ENCODE measurements around the gene TMEM242. TPM values are rescaled to one million over a fixed set of nuclear protein-coding genes. Genes with fewer than 3 reads are reported as not detected.

Gene TMEM242
- total RNA-seq, 6 experiments from 2014 or later, result 4.4 to 8.8 (median 7.3) TPM

DNA sequence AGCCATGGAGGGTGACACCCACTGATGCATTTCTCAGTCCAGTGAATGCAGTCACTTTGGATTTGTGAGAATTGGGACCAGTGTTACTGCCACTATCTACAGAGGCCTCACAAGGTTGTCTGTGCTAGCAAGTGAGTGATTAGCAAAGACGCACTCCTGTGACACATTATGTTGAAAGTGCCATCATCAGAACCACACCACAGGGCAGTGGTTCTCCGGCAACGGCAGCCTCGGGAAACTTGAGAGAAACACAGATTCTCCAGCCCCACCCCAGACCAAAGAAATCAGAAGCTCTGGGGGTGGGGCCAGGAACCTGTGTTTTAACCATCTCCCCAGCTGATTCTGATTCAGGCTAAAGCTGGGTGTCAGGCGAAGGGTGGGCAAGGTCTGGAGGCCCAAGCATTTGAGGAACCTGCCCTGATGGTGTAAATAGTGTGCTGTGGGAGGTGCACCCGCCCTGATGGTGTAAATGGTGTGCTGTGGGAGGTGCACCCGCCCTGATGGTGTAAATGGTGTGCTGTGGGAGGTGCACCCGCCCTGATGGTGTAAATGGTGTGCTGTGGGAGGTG lies 39.9 kb downstream of the TMEM242 start:
- H3K4me3 ChIP-seq, result no peak overlapping the region
- no peak for TF ChIP-seq POLR2A (IDR thresholded peaks at IDR 0.05)
- TF ChIP-seq CTCF (IDR thresholded peaks at IDR 0.05), result no peak
- no peak overlapping the region for H3K27ac ChIP-seq
- no peaks in the 10 kb centered on the region for H3K9me3 ChIP-seq
- 70% methylated on average over 2 of the region's 8 CpGs for WGBS (ENCODE audit: insufficient coverage, low coverage, low lambda C conversion rate, missing lambda C conversion rate)
- no peaks in the 10 kb centered on the region for H3K4me1 ChIP-seq
- intact Hi-C loops (cut with DNase I), result no loop called here
- no peaks in the 10 kb centered on the region for H3K36me3 ChIP-seq
- DNase-seq (no peak), ATAC-seq (peak in 1 of 4 donors; percentile 19)
- no peaks in the 10 kb centered on the region for H3K27me3 ChIP-seq

- no peaks in the 10 kb centered on the region for H3K4me1 ChIP-seq
- ATAC-seq (no peak), DNase-seq (no peak)
- no peaks in the 10 kb centered on the region for H3K27me3 ChIP-seq
- H3K9me3 ChIP-seq, result no peaks in the 10 kb centered on the region
- 82% methylated on average over 4 of the region's 7 CpGs for WGBS (ENCODE audit: insufficient coverage, low coverage, low lambda C conversion rate, missing lambda C conversion rate)
- H3K4me3 ChIP-seq, result no peak overlapping the region
- H3K36me3 ChIP-seq, result no peaks in the 10 kb centered on the region
- intact Hi-C loops (cut with DNase I), result no loop called here
- TF ChIP-seq POLR2A (IDR thresholded peaks at IDR 0.05) (no peak), CTCF (IDR thresholded peaks at IDR 0.05) (no peak)
- no peak overlapping the region for H3K27ac ChIP-seq
Observed at GRCh38 chr6:157282284-157282683, 41.0 kb downstream of the TMEM242 start.

GRCh38 chr6:157281570-157281969 lies 41.7 kb downstream of the TMEM242 start:
- TF ChIP-seq CTCF (IDR thresholded peaks at IDR 0.05) (peak in 1 of 4 donors; percentile 17), POLR2A (IDR thresholded peaks at IDR 0.05) (no peak)
- Histone ChIP-seq H3K27me3 (no peaks in the 10 kb centered on the region), H3K4me1 (no peaks in the 10 kb centered on the region), H3K27ac (no peak overlapping the region), H3K36me3 (no peaks in the 10 kb centered on the region), H3K4me3 (no peak overlapping the region), H3K9me3 (no peaks in the 10 kb centered on the region)
- 89% methylated on average over 3 of the region's 9 CpGs for WGBS (ENCODE audit: insufficient coverage, low coverage, low lambda C conversion rate, missing lambda C conversion rate)
- ATAC-seq, result peak in 2 of 4 donors; percentile 55 to 59
- intact Hi-C loops (cut with DNase I), result no loop called here
- DNase-seq, result peak in 1 of 3 donors; percentile 64

GRCh38 chr6:157280947-157281346 lies 42.4 kb downstream of the TMEM242 start:
- H3K36me3 ChIP-seq, result no peaks in the 10 kb centered on the region
- no peak for ATAC-seq
- no peak overlapping the region for H3K4me3 ChIP-seq
- H3K4me1 ChIP-seq, result no peaks in the 10 kb centered on the region
- no peaks in the 10 kb centered on the region for H3K27me3 ChIP-seq
- TF ChIP-seq POLR2A (IDR thresholded peaks at IDR 0.05), result no peak
- no peak for TF ChIP-seq CTCF (IDR thresholded peaks at IDR 0.05)
- intact Hi-C loops (cut with DNase I), result no loop called here
- 80% methylated on average over 1 of the region's 9 CpGs for WGBS (ENCODE audit: insufficient coverage, low coverage, low lambda C conversion rate, missing lambda C conversion rate)
- H3K9me3 ChIP-seq, result no peaks in the 10 kb centered on the region
- H3K27ac ChIP-seq, result no peak overlapping the region
- DNase-seq, result no peak

DNA sequence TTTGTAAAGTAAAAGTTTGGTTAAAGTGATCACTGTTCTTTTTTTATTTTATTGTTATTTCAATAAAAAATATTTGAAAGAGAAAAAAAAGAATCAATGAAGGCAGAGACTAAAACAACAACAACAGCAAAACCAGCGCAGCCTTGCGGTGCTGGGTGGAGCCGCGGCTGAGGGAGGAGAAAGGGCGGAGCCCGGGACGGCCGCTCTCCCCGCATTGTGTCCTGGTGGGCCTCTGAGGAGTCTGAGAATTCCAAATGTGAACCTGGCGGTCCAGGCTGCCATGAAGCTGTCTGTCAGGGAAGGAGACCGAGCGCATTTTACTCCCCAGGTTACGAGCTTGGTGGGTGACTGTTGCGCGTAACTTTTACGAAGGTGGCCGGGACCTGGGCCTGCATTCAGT lies 43.2 kb downstream of the TMEM242 start:
- no peaks in the 10 kb centered on the region for H3K9me3 ChIP-seq
- intact Hi-C loops (cut with DNase I), result no loop called here
- 66% methylated on average over 12 of the region's 17 CpGs for WGBS (ENCODE audit: insufficient coverage, low coverage, low lambda C conversion rate, missing lambda C conversion rate)
- H3K4me1 ChIP-seq, result no peaks in the 10 kb centered on the region
- H3K27ac ChIP-seq, result no peak overlapping the region
- H3K36me3 ChIP-seq, result no peaks in the 10 kb centered on the region
- no peak for ATAC-seq
- no peak for DNase-seq
- H3K4me3 ChIP-seq, result no peak overlapping the region
- TF ChIP-seq POLR2A (IDR thresholded peaks at IDR 0.05) (no peak), CTCF (IDR thresholded peaks at IDR 0.05) (no peak)
- H3K27me3 ChIP-seq, result no peaks in the 10 kb centered on the region

All from right lobe of liver (tissue), 6 donors.